ENCODE results near the gene MAG. TPM values are rescaled to one million over a fixed set of nuclear protein-coding genes. Genes with fewer than 3 reads are reported as not detected.

MAG gene, protein sequence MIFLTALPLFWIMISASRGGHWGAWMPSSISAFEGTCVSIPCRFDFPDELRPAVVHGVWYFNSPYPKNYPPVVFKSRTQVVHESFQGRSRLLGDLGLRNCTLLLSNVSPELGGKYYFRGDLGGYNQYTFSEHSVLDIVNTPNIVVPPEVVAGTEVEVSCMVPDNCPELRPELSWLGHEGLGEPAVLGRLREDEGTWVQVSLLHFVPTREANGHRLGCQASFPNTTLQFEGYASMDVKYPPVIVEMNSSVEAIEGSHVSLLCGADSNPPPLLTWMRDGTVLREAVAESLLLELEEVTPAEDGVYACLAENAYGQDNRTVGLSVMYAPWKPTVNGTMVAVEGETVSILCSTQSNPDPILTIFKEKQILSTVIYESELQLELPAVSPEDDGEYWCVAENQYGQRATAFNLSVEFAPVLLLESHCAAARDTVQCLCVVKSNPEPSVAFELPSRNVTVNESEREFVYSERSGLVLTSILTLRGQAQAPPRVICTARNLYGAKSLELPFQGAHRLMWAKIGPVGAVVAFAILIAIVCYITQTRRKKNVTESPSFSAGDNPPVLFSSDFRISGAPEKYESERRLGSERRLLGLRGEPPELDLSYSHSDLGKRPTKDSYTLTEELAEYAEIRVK
- total RNA-seq (ENCODE audit: low replicate concordance): not detected in 2 replicates

DNA sequence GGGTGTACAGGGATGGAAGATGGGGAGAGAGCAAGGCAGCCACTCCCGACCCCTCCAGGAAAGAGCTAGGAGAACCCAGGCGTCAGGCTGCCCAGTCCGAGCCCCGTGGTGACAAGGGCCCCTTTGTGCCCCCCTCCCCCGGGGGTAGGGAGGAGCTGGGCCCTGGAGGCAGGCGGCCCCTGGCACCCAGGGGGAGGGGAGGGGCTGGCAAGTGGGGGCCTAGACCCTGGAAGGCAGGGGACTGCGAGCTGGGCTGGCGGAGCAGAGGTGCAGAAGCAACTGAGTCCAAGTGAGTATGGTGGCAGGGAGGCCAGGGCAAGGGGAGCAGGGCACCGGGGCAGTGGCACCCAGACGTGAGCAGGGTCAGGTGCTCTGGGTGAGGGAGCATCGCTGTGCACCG, at the start of gene MAG:
TSS of gene MAG (plus strand) at position 246 of the 400 bp plus-strand sequence. CDS start 3,248 bp downstream, outside the sequence.
- no peak within 1 kb of the TSS for H3K4me3 ChIP-seq (ENCODE audit: low read depth, low read length)
- TF ChIP-seq, protein P1, sequence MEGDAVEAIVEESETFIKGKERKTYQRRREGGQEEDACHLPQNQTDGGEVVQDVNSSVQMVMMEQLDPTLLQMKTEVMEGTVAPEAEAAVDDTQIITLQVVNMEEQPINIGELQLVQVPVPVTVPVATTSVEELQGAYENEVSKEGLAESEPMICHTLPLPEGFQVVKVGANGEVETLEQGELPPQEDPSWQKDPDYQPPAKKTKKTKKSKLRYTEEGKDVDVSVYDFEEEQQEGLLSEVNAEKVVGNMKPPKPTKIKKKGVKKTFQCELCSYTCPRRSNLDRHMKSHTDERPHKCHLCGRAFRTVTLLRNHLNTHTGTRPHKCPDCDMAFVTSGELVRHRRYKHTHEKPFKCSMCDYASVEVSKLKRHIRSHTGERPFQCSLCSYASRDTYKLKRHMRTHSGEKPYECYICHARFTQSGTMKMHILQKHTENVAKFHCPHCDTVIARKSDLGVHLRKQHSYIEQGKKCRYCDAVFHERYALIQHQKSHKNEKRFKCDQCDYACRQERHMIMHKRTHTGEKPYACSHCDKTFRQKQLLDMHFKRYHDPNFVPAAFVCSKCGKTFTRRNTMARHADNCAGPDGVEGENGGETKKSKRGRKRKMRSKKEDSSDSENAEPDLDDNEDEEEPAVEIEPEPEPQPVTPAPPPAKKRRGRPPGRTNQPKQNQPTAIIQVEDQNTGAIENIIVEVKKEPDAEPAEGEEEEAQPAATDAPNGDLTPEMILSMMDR (IDR thresholded peaks at IDR 0.05; ENCODE audit: insufficient read depth, low read length): no peak
- DNase-seq (ENCODE audit: low read depth): no peak

DNA sequence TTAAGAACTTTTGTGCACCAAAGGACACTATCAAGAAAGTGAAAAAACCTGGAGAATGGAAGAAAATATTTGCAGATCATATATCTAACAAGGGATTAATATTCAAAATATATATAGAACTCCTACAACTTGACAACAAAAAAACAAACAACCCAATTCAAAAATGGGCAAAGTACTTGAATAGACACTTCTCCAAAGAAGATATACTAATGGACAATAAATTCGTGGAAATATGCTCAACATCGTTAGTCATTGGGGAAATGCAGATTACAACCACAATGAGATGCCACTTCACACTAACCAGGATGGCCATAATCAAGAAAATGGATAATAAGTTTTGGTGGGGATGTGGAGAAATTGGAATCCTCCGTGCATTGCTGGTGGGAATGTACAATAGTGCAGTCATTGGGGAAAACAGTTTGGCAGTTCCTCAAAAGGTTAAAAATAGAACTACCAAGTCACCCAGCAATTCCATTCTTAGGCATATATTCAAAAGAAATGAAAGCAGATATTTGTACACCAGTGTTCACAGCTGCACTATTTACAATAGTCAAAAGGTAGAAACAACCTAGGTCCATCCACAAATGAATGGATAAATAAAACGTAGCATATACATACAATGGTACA, 45.4 kb upstream of the MAG start:
- no peak overlapping the region for H3K4me3 ChIP-seq (ENCODE audit: low read depth, low read length)
- TF ChIP-seq, protein P1 (IDR thresholded peaks at IDR 0.05; ENCODE audit: insufficient read depth, low read length): no peak
- DNase-seq (ENCODE audit: low read depth): no peak

DNA sequence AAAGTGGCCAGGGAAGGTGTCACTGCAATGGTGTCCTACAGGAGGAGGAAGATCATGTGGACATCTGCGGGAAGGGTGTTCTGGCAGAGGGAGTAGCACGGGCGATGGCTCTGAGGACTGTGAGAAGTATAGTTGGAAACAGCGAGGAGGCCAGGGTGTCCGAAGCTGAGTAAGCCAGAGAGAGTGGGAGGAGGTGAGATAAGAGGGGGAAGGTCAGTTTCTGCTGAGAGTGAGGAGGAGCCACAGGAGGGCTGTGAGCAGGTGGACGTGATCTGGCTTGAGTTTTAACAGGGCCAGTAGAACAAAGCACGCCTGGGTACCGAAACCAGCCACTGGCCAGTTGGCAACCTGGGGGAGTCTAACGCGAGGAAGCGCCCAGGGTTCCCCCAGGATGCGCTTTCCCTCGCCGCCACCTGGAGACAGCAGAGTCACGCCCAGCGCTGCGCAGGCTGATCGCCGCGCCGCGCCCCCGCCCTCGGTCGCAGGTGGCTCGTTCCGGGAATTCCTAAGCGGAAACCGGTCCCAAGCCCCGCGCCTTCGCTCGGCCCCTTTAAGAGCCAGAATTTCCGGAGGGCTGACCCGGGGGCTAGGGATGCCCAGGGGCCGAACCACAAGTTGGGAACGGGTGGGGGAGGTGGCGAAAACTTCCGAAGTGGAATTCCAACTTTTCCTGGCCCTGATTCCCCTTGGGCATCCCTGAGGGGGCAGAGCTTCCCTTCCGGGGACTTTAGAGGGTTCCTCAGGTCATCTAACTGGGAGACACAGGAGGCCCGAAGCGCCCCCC, 44.2 kb upstream of the MAG start:
- DNase-seq (ENCODE audit: low read depth): no peak
- H3K4me3 ChIP-seq (ENCODE audit: low read depth, low read length): no peak overlapping the region
- TF ChIP-seq, protein P1 (IDR thresholded peaks at IDR 0.05; ENCODE audit: insufficient read depth, low read length): peak; percentile 12

DNA sequence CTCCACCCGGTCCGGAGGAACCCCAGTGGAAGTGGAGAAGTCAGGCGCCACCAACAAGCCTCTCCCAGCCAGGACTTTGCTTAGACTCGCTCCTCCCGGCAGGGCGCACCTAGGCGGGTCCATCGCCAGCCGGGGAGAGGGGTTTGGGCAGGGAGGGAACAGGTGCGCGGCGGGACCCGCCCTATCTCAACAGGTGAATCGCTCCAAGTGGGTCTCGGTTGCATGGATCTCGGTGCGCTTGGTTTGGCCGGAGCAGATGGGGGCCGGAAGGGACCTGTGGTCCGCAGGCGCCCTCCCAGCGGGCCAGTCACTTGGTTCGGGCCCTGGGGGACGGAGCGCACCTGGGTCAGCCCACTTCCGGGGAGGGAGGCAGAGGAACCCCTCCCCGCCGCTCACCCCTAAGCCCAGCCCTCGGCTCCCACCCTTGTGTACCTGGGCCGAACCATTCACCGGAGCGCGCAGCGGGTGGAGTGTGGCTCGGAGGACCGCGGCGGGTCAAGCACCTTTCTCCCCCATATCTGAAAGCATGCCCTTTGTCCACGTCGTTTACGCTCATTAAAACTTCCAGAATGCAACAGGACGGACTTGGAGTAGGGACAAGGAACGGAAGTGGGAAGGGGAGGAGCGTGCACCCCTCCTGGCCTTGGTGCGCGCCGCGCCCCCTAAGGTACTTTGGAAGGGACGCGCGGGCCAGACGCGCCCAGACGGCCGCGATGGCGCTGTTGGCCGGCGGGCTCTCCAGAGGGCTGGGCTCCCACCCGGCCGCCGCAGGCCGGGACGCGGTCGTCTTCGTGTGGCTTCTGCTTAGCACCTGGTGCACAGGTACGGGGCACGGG, 43.4 kb upstream of the MAG start, which contains the start of gene LSR:
TSS of gene LSR (plus strand) at position 693 of the 836 bp plus-strand sequence. CDS start at position 714, 21 bp downstream.
- no peak for DNase-seq (ENCODE audit: low read depth)
- no peak within 1 kb of the TSS for H3K4me3 ChIP-seq (ENCODE audit: low read depth, low read length)
- TF ChIP-seq, protein P1 (IDR thresholded peaks at IDR 0.05; ENCODE audit: insufficient read depth, low read length): no peak

DNA sequence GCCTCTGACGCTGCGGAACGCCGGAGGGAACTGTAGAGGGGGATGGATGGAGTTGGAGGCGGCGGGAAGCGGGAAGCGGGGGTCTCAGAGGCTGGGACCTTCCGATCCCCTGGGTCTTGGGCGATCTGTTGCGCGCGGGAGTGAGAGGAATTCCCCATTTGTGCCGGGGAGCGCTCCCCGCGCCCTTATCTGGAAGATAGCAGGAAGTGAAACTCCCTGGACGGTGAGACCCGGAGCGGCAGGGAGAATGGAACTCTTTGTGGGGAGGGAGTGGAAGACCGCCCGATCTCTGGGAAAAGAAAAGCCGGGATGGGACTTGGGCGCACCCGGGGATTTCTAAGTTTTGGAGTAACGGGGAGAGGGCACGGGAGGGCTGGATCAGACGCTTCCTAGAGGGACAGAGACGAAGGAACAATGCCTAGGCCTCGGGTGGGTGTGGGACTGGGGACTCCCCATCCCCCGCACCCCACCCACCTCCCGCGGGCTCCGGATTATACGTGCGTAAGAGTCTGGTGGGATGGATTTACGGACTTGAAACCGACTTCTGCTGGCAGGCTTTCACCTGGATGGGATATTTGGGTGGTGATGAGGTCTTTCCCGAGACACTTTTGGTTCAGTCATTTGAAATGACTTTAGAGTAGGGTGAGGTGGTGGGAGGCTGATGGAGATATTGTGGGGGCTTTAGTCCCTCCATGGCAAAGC, 42.7 kb upstream of the MAG start:
- no peak overlapping the region for H3K4me3 ChIP-seq (ENCODE audit: low read depth, low read length)
- TF ChIP-seq, protein P1 (IDR thresholded peaks at IDR 0.05; ENCODE audit: insufficient read depth, low read length): no peak
- DNase-seq (ENCODE audit: low read depth): no peak
